IMR-90 (cell line): ENCODE measurements around the gene NKPD1. TPM values are rescaled to one million over a fixed set of nuclear protein-coding genes. Genes with fewer than 3 reads are reported as not detected.

Experiments
- ATAC-seq: fragments of 200-7000 bp; cut with Tn5 transposase; 2 replicates; pipeline ENCODE4 v1.9.1; 2020; ENCODE audit warnings: low read depth, mild to moderate bottlenecking, moderate library complexity
- BruUV-seq: library from RNA; stranded (reverse); fragments of 400-500 nt; replicated peaks from 2 replicates; lab custom pipeline; 2021; lab: Mats Ljungman, UMichigan
- CTCF ChIA-PET: fragments of 300-600 bp; formaldehyde crosslinking; extraction: SDS; loops from one replicate; lab custom pipeline; 2021; ENCODE audit warnings: antibody characterized with exemption; lab: Yijun Ruan, JAX
- POLR2A ChIA-PET: fragments of 300-600 bp; sonication (Branson Sonifier 250); formaldehyde crosslinking; loops from one replicate; lab custom pipeline; 2022; ENCODE audit warnings: antibody characterized with exemption; ENCODE audit not compliant: unreplicated experiment; lab: Charles Lee
- DNase-seq: peaks from one replicate; pipeline ENCODE4 v3.0.0; 2013
- H2AFZ ChIP-seq: replicated peaks from 2 replicates; pipeline ENCODE3; 2013; ENCODE audit warnings: low read length, mild to moderate bottlenecking; ENCODE audit not compliant: poor library complexity
- H2AK5ac ChIP-seq: 2 replicates; pipeline ENCODE4 v1.6.1; 2013; ENCODE audit warnings: low read depth, low read length, inconsistent platforms
- H2AK9ac ChIP-seq: replicated peaks from 2 replicates; pipeline ENCODE3; 2013; ENCODE audit warnings: mild to moderate bottlenecking, low read depth, low read length, moderate library complexity; ENCODE audit not compliant: poor library complexity
- H2BK120ac ChIP-seq: 2 replicates; pipeline ENCODE4 v1.6.1; 2013; ENCODE audit warnings: low read depth, low read length, inconsistent platforms
- H2BK15ac ChIP-seq: 3 replicates; pipeline ENCODE4 v1.6.1; 2013; ENCODE audit warnings: low read depth, low read length, inconsistent platforms
- H2BK20ac ChIP-seq: 2 replicates; pipeline ENCODE4 v1.6.1; 2013; ENCODE audit warnings: low read depth, mild to moderate bottlenecking, inconsistent platforms, low read length, moderate library complexity
- H2BK5ac ChIP-seq: 2 replicates; pipeline ENCODE4 v1.6.1; 2013; ENCODE audit warnings: mild to moderate bottlenecking, low read depth, low read length, inconsistent platforms; ENCODE audit not compliant: poor library complexity, severe bottlenecking
- H3K14ac ChIP-seq: replicated peaks from 2 replicates; pipeline ENCODE4 v1.6.1; 2013; ENCODE audit warnings: low read depth, low read length, inconsistent platforms
- H3K18ac ChIP-seq: 2 replicates; pipeline ENCODE4 v1.6.1; 2013; ENCODE audit warnings: low read depth, low read length, control low read depth
- H3K23ac ChIP-seq: 2 replicates; pipeline ENCODE4 v1.6.1; 2013; ENCODE audit warnings: low read depth, low read length, inconsistent platforms
- H3K27ac ChIP-seq: 2 replicates; pipeline ENCODE4 v1.5.1; 2013; ENCODE audit warnings: mild to moderate bottlenecking, control low read depth, low read length; ENCODE audit not compliant: insufficient read depth
- H3K27me3 ChIP-seq: 2 replicates; pipeline ENCODE4 v1.6.1; 2013; ENCODE audit warnings: low read length; ENCODE audit not compliant: control insufficient read depth, insufficient read depth
- H3K36me3 ChIP-seq: 2 replicates; pipeline ENCODE4 v1.6.1; 2013; ENCODE audit warnings: low read length, mixed read lengths; ENCODE audit not compliant: control insufficient read depth, insufficient read depth
- H3K4ac ChIP-seq: 2 replicates; pipeline ENCODE4 v1.6.1; 2013; ENCODE audit warnings: low read depth, low read length, inconsistent platforms
- H3K4me1 ChIP-seq: 2 replicates; pipeline ENCODE4 v1.6.1; 2013; ENCODE audit warnings: low read length, mixed read lengths; ENCODE audit not compliant: control insufficient read depth, insufficient read depth
- H3K4me2 ChIP-seq: 2 replicates; pipeline ENCODE4 v1.6.1; 2013; ENCODE audit warnings: low read depth, mild to moderate bottlenecking, control low read depth, low read length, moderate library complexity
- H3K4me3 ChIP-seq: 2 replicates; pipeline ENCODE4 v1.5.1; 2013; ENCODE audit warnings: low read depth, mild to moderate bottlenecking, control low read depth, low read length, moderate library complexity; ENCODE audit not compliant: insufficient read depth
- H3K56ac ChIP-seq: 2 replicates; pipeline ENCODE4 v1.6.1; 2013; ENCODE audit warnings: low read length, inconsistent platforms; ENCODE audit not compliant: insufficient read depth; ENCODE audit errors: extremely low read depth
- H3K79me1 ChIP-seq, 2 experiments: 2 replicates each; pipeline ENCODE4 v1.6.1; 2013; ENCODE audit warnings: low read length in 2 of 2, inconsistent platforms in 1 of 2, low read depth in 1 of 2
- H3K9ac ChIP-seq: 2 replicates; pipeline ENCODE4 v1.6.1; 2013; ENCODE audit warnings: low read depth, low read length, control low read depth
- H3K9me1 ChIP-seq: 2 replicates; pipeline ENCODE4 v1.6.1; 2013; ENCODE audit warnings: low read length, inconsistent platforms; ENCODE audit not compliant: insufficient read depth
- H3K9me3 ChIP-seq: 2 replicates; pipeline ENCODE4 v1.6.1; 2013; ENCODE audit warnings: low read length; ENCODE audit not compliant: control insufficient read depth, insufficient read depth
- H4K20me1 ChIP-seq: 2 replicates; pipeline ENCODE4 v1.6.1; 2013; ENCODE audit warnings: low read length, inconsistent platforms; ENCODE audit not compliant: insufficient read depth
- H4K5ac ChIP-seq: 2 replicates; pipeline ENCODE4 v1.6.1; 2013; ENCODE audit warnings: mild to moderate bottlenecking, low read depth, low read length, control low read depth
- H4K8ac ChIP-seq, 2 experiments: 2 replicates each; pipeline ENCODE4 v1.6.1; 2013; ENCODE audit warnings: low read depth in 2 of 2, low read length in 2 of 2, control low read depth in 1 of 2, inconsistent platforms in 1 of 2
- H4K91ac ChIP-seq: 2 replicates; pipeline ENCODE4 v1.6.1; 2013; ENCODE audit warnings: low read depth, low read length, inconsistent platforms; ENCODE audit not compliant: insufficient read depth
- POLR2A ChIP-seq: IDR thresholded peaks from 2 replicates; pipeline ENCODE4 v1.6.1; 2012; ENCODE audit warnings: mild to moderate bottlenecking, low read depth, low read length
- RAD21 ChIP-seq: IDR thresholded peaks from 2 replicates; pipeline ENCODE4 v1.6.1; 2012; ENCODE audit warnings: low read length, improper control_type of control experiment
- RFX5 ChIP-seq: IDR thresholded peaks from 2 replicates; pipeline ENCODE4 v1.8.0; 2012; ENCODE audit warnings: low read depth, mild to moderate bottlenecking, low read length, moderate library complexity
- SMC3 ChIP-seq: fragments of 150-350 bp; IDR thresholded peaks from 2 replicates; pipeline ENCODE4 v1.6.1; 2016; ENCODE audit warnings: low read depth, mild to moderate bottlenecking, antibody characterized with exemption, low read length, moderate library complexity
- WGBS, 2 experiments: methylation state at CpG; one replicate each; pipeline versions ENCODE4 v1.1.5 to v1.1.7; 2013; ENCODE audit warnings: missing lambda C conversion rate in 2 of 2; ENCODE audit not compliant: insufficient read length in 1 of 2; ENCODE audit errors: extremely low coverage in 2 of 2; 5-methylcytosine and 5-hydroxymethylcytosine counted together
- dilution Hi-C: fragments of 300-500 bp; cut with HindIII; formaldehyde crosslinking; loops from one replicate; pipeline ENCODE4 v1.14.3; 2018; ENCODE audit warnings: low sequenced_read_pairs; ENCODE audit not compliant: unreplicated experiment
- in situ Hi-C: fragments of 300-500 bp; cut with MboI; formaldehyde crosslinking; loops from 3 replicates; pipeline ENCODE4 v1.14.3; 2019; ENCODE audit warnings: low sequenced_read_pairs, inconsistent platforms, mixed read lengths
- intact Hi-C: fragments of 100-400 bp; cut with micrococcal nuclease; formaldehyde crosslinking; loops from 2 replicates; pipeline ENCODE4 v1.10.0; 2022
- polyA plus RNA-seq, 3 experiments: library from polyadenylated mRNA; depleted of rRNA; stranded (reverse); fragments of >200 nt; gene quantifications; 2 replicates each; pipeline ENCODE4 v1.2.3, GENCODE V29; 2012; ENCODE audit warnings: low replicate concordance in 1 of 3
- total RNA-seq: library from RNA; depleted of rRNA; stranded (reverse); fragments of >200 nt; gene quantifications from 2 replicates; pipeline ENCODE4 v1.2.3, GENCODE V29; 2012

Gene NKPD1
- total and polyA plus RNA-seq, 2 of the 4 experiments (the other 2 are of a cell fraction): under 0.01 to 0.09 TPM

DNA sequence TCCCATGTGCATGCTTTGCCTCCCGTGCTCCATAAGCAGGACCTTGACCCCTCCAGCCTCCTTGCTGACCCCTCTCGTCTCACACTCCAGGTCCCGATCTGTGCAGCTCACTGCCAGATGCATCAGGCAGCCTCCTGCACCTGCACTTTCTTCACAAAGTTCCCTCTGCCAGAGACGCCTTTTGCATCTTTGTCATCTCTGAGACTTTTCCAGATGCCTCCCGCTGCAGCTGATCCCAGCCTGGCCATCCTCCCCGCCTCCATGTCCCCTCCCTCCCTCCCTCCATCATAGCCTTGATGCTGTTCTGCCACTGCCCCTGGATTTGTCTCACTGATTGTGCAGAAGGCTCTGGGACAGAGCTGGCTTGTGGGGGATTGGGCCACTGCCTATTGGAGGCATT is 38.0 kb downstream of the NKPD1 start:
- Histone ChIP-seq H2AK5ac (no peak overlapping the region), H3K79me1 (peaks cover 40 to 86% of the 10 kb centered on the region in 2 experiments), H3K9ac (no peak overlapping the region), H4K8ac (no peak overlapping the region), H3K4me3 (no peak overlapping the region), H3K18ac (no peak overlapping the region), H2BK5ac (no peak overlapping the region), H3K4me1 (no peaks in the 10 kb centered on the region), H3K9me1 (peaks cover 3% of the 10 kb centered on the region; the same call in 1 of the 2 replicates), H4K20me1 (peaks cover 82% of the 10 kb centered on the region), H3K9me3 (no peaks in the 10 kb centered on the region), H3K4ac (no peak overlapping the region), H4K91ac (no peak overlapping the region), H3K56ac (no peak overlapping the region), H2AFZ (no peak overlapping the region), H3K14ac (no peak overlapping the region), H3K36me3 (peaks cover 2% of the 10 kb centered on the region; the same call in 1 of the 2 replicates), H4K5ac (no peak overlapping the region), H2BK120ac (no peak overlapping the region), H2BK20ac (no peak overlapping the region), H3K27ac (no peak overlapping the region), H2AK9ac (no peak overlapping the region), H3K27me3 (no peaks in the 10 kb centered on the region), H3K4me2 (no peak overlapping the region), H2BK15ac (no peak overlapping the region), H3K23ac (no peak overlapping the region)
- no TSS peak for BruUV-seq
- POLR2A ChIA-PET: no interaction called here
- dilution Hi-C loops (no loop called here), intact Hi-C loops (no loop called here), in situ Hi-C loops (no loop called here)
- TF ChIP-seq RFX5 (no peak), SMC3 (no peak), POLR2A (no peak), RAD21 (no peak)
- DNase-seq (no peak), ATAC-seq (no peak)
- CTCF ChIA-PET: no interaction called here
- WGBS, 2 experiments: 69% methylated on average over 3 of the region's 6 CpGs; no CpG with 5 or more reads in 1 of the 2 experiments
